ENCODE results near the gene LIX1. TPM values are rescaled to one million over a fixed set of nuclear protein-coding genes. Genes with fewer than 3 reads are reported as not detected.

LIX1 gene
- total RNA-seq, 1 donor from 2014 or later: 1.7 TPM

GRCh38 chr5:97073420-97073819 is 69.0 kb downstream of the LIX1 start:
- no peak for DNase-seq

DNA sequence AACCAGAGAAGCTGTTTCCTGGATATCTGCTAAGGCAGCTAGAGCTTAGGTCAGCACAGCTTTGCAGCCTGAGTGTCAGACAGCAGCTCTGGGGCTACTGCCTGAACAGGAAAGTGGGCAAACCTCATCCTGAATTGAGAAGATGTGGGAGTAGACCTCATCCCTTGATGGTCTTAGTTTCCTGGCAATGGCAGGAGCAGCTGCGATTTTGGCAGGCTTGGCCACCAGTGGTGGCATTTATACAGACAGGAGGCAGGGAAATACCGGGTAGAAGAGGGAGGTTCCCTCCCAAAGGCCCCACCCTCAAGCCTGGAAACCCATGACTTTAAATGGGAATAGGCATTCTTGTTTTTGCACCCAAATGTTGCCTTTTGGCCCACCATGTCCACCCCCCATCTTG is 69.7 kb downstream of the LIX1 start:
- DNase-seq: peak; percentile 75

DNA sequence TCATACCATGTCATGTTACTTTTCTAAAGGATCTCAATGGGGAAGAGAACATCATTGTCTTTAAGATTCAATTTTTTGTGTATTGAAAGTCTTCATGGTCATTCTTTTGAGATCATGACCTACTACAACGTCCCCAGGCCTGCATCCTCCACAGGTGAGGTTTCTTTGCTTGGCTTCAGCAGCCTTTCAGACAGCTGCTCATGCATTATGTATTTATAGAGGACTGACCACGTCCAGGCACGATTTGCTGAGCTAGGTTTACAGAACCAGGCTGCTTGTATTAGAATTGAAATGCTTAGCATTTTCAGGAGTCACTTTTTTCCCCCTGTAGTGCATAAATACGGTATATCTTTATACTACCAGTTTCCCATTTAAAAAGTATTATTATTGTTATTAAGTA is 70.4 kb downstream of the LIX1 start:
- no peak for DNase-seq

DNA sequence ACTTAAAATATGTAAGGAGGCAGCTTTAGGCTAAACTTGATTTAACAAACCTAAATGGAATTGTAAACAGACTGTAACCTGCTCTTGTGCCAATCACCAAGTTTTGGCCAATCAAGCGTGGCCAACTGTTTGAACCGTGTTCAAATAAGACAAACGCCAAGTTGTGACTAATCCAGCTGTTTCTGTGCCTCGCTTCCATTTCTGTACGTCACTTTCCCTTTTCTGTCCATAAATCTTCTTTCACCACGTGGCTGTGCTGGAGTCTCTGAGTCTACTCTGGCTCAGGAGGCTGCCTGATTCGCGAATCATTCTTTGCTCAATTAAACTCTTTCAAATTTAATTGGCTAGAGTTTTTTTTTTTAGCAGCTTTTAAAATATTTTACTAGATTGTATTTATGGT is 71.3 kb downstream of the LIX1 start:
- DNase-seq: peak; percentile 88

DNA sequence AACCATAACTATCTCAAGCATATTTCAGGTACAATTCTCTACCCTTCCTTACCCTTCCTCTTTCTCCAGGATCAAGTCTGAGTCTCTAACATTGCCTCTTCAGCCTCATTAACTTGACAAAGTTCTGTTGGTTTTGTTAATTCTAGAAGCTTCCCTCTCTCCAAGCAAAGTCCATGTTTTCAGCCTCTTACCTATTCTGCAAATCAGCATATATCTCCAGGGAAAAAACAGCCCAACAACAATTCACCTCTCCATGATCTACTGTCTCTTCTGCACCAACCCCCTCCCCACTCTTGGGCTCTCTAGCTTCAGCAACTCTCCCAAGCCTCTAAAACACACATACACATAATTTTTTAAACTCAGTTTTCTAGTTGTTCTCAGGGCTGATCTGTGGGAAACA is 72.2 kb downstream of the LIX1 start:
- DNase-seq: no peak

DNA sequence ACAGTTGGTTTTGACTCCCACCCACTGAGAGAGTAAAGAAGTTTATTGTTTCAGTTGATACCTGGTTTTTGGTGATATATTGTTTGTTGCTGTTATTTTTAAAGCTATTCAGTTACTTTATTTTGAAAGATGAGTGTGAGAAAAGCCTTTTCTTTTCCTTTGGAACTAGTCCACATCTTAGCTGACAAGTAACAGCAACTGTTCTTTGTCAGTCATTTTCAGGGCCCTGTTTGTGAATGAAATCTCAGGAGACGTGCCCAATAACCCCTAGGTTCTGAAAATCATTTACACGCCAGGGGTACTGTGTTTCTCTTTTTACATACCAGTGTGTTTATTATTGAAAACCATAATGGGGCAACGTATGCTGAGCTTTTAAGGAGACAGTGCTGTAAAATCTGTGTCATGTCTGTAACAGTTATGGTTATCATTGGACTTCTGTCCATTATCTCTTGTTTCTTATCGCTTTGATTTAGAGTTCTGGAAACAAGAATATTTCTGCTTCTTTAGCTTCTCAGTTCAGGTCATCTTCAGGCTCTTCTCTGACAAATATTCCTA is 75.0 kb downstream of the LIX1 start:
- peak; percentile 57 for DNase-seq

- DNase-seq: no peak
Measured at GRCh38 chr5:97065475-97065874, 76.9 kb downstream of the LIX1 start.

- peak; percentile 73 for DNase-seq
Measured at GRCh38 chr5:97063251-97063650, 79.2 kb downstream of the LIX1 start.

GRCh38 chr5:97062046-97062445 is 80.4 kb downstream of the LIX1 start:
- peak; percentile 47 for DNase-seq

GRCh38 chr5:97056263-97056662 is 86.1 kb downstream of the LIX1 start:
- no peak for DNase-seq

DNA sequence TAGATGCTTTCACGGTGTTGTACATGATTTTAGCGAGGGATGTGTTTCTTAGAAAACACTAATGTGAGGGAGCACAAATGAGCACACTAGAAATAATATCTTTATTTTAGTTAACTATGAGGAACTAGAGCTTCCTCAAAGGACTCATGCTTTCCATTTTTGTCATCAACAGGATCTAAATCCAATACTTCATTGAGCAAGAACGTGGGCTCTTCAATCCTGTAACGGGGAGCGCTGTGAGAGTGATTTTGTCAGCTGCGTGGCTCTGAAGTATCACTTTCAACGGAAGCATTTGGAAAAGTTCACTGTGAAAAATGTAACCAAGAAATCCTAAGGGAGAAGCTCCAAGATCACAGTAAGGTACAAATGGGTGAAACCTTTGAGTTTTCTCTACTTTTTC is 93.2 kb downstream of the LIX1 start:
- DNase-seq: peak; percentile 87

DNA sequence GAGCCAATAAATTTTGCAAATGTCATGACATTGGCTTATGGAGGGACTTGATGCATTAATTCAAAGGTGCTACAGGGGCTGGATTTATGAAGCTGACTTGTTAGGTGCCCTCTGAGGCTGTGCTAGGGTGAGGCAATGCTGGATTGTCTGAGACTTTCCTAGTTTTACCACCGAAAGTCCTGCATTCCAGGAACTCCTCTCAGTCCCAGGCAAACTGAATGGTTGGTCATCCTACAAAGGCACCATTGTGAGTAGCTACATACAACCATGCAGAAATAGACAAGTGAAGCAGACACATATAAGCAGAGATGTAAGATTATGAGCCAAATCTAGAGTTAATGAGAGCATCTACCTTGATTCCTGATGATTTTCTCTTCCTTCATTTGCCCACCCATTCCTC is 95.3 kb downstream of the LIX1 start:
- DNase-seq: no peak

GRCh38 chr5:97046270-97046982 is 96.0 kb downstream of the LIX1 start:
- no peak for DNase-seq

DNA sequence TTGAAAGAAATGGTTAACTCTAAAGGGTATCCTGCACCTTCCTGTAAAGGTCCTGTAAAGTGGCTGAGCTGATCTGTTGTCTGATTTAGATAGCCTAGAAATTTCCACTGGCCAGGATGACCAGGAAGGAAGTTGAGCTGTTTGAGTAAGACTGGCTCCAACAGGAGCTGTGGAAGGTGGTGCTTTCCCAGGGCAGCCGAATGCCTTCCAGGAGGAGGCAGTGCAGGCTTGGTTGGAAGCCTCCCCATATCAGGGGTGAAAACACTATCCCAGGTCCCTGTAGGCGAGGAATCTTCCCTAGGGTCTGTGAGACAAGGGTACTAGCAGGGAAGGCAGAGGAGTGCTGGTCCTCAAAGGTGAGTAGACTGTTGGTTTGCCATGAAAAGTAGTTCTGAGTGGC is 98.4 kb downstream of the LIX1 start:
- no peak for DNase-seq

GRCh38 chr5:97043511-97043910 is 98.9 kb downstream of the LIX1 start:
- DNase-seq: no peak

DNA sequence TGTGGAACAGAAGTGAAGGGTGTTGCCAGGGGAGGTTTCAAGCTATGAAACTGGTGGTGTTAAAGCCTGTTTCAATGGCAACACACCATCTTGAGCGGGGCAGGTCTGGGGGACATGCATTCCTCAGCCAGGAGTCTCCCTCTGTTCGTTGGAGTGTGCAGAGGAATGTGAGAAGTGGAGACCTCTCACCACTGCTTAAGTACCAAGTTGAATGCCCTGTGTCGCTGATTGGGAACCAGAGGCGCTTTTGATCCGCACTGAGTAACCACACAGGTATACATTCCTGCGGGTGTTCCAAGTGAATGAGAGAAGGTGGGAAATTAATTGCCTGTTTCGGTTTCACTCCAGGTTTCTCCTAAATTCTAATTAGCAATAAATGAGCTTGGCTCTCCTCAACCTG is 99.4 kb downstream of the LIX1 start:
- DNase-seq: no peak

Small RNA genes lying within 50 kb of the gene (small RNA-seq; reads per million reads assigned to genes)
- not detected for gene RNU1-73P (ENCODE audit: low replicate concordance)

Other genes with a start within 250 kb of the LIX1 start
- gene LNPEP, start 206.5 kb downstream of the LIX1 start, total RNA-seq: 95.6 TPM
- gene RIOK2, start 40.6 kb upstream of the LIX1 start, total RNA-seq: 25.1 TPM

All from tongue (tissue), 3 donors.